ENCODE results near the gene MYO7B. TPM values are rescaled to one million over a fixed set of nuclear protein-coding genes. Genes with fewer than 3 reads are reported as not detected.
A peak's percentile ranks its signal among the peaks of the same experiment; 100 is the strongest.

The MYO7B gene
- total RNA-seq, 4 donors from 2014 or later: 0.30 to 0.78 TPM; not detected in 2

DNA sequence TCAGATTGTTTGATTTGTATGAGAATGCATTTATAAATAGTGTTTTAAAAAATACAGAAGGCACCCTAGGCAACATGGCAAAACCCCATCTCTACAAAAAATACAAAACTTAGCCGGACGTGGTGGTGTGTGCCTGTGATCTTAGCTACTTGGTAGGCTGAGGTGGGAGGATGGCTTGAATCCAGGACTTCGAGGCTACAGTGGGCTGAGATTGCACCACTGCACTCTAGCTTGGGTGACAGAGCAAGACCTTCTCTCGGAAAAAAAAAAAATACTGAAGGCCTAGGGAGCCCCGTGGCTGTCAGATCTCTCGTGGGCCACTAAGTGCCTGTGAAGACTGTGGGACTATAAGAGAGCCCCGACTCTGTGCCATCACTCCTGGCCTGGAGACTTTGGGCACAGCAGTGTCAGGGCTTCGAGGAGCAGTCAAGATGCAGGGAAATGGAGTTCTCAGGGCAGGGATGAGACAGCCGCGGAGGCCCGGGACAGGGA lies 40.5 kb downstream of the MYO7B start:
- TF ChIP-seq POLR2A (IDR thresholded peaks at IDR 0.05) (no peak), EP300 (IDR thresholded peaks at IDR 0.05) (no peak), CTCF (IDR thresholded peaks at IDR 0.05) (no peak)
- H3K4me3 ChIP-seq: no peak overlapping the region
- H3K4me1 ChIP-seq: peaks cover 0 to 10% (median 2%) of the 10 kb centered on the region in 4 donors
- no peaks in the 10 kb centered on the region for H3K27me3 ChIP-seq
- no peak overlapping the region for H3K27ac ChIP-seq
- no peaks in the 10 kb centered on the region for H3K36me3 ChIP-seq
- WGBS, 2 donors: 57 to 68% methylated on average over 8 to 11 of the region's 11 CpGs
- H3K9me3 ChIP-seq: no peaks in the 10 kb centered on the region
- no peak for DNase-seq (ENCODE audit: low spot score in 2 of 2)

DNA sequence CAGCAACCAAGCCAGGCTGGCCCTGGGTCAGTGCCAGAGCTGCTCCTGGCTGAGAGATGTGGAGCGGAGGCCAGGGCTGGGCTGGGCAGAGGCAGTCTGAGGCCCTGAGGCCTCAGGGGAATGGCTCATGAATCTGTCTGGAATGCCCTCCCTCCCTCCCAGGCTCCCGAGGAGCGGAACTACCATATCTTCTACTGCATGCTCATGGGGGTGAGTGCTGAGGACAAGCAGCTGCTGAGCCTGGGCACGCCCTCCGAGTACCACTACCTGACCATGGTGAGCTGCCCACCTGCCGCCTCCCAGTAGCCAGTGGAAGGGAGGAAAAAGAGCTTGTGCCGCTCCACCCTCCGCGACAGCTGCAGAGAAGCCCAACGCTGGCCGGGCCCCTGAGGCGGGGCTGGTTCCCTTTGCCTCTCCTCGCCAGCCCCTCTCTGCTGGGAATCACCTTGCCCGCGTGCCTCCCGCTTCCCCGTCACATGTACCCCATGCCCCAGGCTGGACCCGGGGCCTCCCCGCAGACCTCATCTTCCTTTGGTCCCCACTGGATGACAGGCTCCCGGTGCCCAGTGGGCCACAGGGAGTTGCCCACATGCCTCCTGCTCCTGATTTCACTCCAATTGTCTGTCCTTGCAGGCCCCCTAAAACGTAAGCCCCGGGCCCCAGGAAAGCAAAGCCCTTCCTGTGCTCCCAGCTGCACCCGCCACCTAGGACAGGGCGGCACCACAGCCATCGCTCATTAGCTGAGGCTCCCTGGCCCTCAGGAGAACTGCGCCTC lies 41.1 kb downstream of the MYO7B start:
- TF ChIP-seq CTCF (IDR thresholded peaks at IDR 0.05): no peak
- TF ChIP-seq POLR2A (IDR thresholded peaks at IDR 0.05): no peak
- no peak for TF ChIP-seq EP300 (IDR thresholded peaks at IDR 0.05)
- Histone ChIP-seq H3K36me3 (no peaks in the 10 kb centered on the region), H3K4me1 (peaks cover 0 to 10% (median 2%) of the 10 kb centered on the region in 4 donors), H3K27me3 (no peaks in the 10 kb centered on the region), H3K9me3 (no peaks in the 10 kb centered on the region), H3K27ac (no peak overlapping the region), H3K4me3 (no peak overlapping the region)
- peak in 1 of 2 donors; percentile 13 for DNase-seq (ENCODE audit: low spot score in 2 of 2)
- WGBS, 2 donors: 81 to 93% methylated on average over 20 to 23 of the region's 26 CpGs

DNA sequence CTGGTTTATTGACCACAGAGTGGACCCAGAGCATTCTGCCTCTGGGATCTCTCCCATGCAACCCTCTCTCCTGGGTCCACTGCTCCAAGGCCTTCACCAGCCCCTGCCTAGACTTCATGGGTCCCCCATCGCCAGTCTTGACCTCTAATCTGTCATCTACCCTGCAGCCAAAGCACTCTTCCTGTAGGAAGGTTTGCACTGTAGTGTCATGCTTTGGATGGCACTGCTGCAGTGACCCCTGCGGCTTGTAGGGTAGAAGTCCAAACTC lies 41.7 kb downstream of the MYO7B start:
- Histone ChIP-seq H3K4me3 (no peak overlapping the region), H3K4me1 (peaks cover 0 to 10% (median 2%) of the 10 kb centered on the region in 4 donors), H3K27ac (no peak overlapping the region), H3K36me3 (no peaks in the 10 kb centered on the region), H3K9me3 (no peaks in the 10 kb centered on the region), H3K27me3 (no peaks in the 10 kb centered on the region)
- no peak for TF ChIP-seq CTCF (IDR thresholded peaks at IDR 0.05)
- no peak for TF ChIP-seq EP300 (IDR thresholded peaks at IDR 0.05)
- no peak for TF ChIP-seq POLR2A (IDR thresholded peaks at IDR 0.05)
- WGBS, 2 donors: 91 to 93% methylated on average over 2 of the region's 2 CpGs
- DNase-seq (ENCODE audit: low spot score in 2 of 2): no peak

DNA sequence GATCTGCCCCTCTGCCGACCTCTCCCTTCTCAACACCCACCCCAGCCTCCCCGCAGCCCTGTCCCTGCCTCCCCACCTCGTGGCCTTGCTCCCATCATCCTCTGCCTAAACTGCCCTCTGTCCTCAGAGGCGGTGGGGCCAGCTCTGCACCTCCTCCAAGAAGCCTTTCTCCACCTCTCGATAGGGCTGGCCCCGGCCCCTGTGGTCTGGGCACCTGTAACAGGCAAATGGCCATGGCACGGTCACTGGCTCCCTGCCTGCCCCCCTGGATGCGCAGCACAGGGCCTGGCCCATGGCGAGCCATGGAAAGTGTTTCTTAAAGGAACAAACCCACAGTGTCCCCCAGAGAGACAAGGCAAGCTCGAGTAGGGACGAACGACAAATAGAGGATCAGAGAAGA lies 42.0 kb downstream of the MYO7B start:
- TF ChIP-seq EP300 (IDR thresholded peaks at IDR 0.05) (no peak), CTCF (IDR thresholded peaks at IDR 0.05) (no peak), POLR2A (IDR thresholded peaks at IDR 0.05) (no peak)
- DNase-seq (ENCODE audit: low spot score in 2 of 2): no peak
- H3K27me3 ChIP-seq: no peaks in the 10 kb centered on the region
- H3K4me1 ChIP-seq: peaks cover 0 to 10% (median 2%) of the 10 kb centered on the region in 4 donors
- no peak overlapping the region for H3K27ac ChIP-seq
- H3K4me3 ChIP-seq: no peak overlapping the region
- no peaks in the 10 kb centered on the region for H3K9me3 ChIP-seq
- no peaks in the 10 kb centered on the region for H3K36me3 ChIP-seq
- 91 to 94% methylated on average over 12 of the region's 12 CpGs for WGBS, 2 donors

GRCh38 chr2:127577973-127578372 lies 42.5 kb downstream of the MYO7B start:
- H3K4me1 ChIP-seq: peaks cover 0 to 10% (median 2%) of the 10 kb centered on the region in 4 donors
- TF ChIP-seq EP300 (IDR thresholded peaks at IDR 0.05) (no peak), CTCF (IDR thresholded peaks at IDR 0.05) (no peak), POLR2A (IDR thresholded peaks at IDR 0.05) (no peak)
- H3K4me3 ChIP-seq: no peak overlapping the region
- H3K27me3 ChIP-seq: no peaks in the 10 kb centered on the region
- no peak for DNase-seq (ENCODE audit: low spot score in 2 of 2)
- H3K27ac ChIP-seq: no peak overlapping the region
- no peaks in the 10 kb centered on the region for H3K9me3 ChIP-seq
- H3K36me3 ChIP-seq: no peaks in the 10 kb centered on the region
- 77 to 86% methylated on average over 6 to 11 of the region's 11 CpGs for WGBS, 2 donors

Data from tibial nerve (tissue), 4 donors.